Activated CD8-positive, alpha-beta memory T cell treated with anti-CD3 and anti-CD28 coated beads, Interleukin-2, amount 10 ng/mL, durations not matched to agents 7 days and 5 days (primary cell): ENCODE data around the gene ZYX. TPM values are rescaled to one million over a fixed set of nuclear protein-coding genes. Genes with fewer than 3 reads are reported as not detected.

Experiments
- ATAC-seq: fragments of 150-1000 bp; cut with Tn5 transposase; one replicate; pipeline ENCODE4 v1.10.0; 2021; ENCODE audit warnings: moderate library complexity
- CTCF ChIA-PET: fragments of 350-600 bp; sonication (Branson Sonifier 250); formaldehyde crosslinking; loops from one replicate; lab custom pipeline; 2021; ENCODE audit warnings: antibody characterized with exemption; lab: Charles Lee
- DNase-seq: peaks from one replicate; pipeline ENCODE4 v3.0.0-alpha.2; 2020
- H3K27ac Mint-ChIP-seq: one replicate; pipeline ENCODE4 v1.8.0; 2021; ENCODE audit warnings: mild to moderate bottlenecking, mixed read lengths
- H3K27me3 Mint-ChIP-seq: one replicate; pipeline ENCODE4 v1.8.0; 2021; ENCODE audit warnings: mixed read lengths
- H3K36me3 Mint-ChIP-seq: one replicate; pipeline ENCODE4 v1.8.0; 2021; ENCODE audit warnings: mild to moderate bottlenecking, mixed read lengths
- H3K4me1 Mint-ChIP-seq: one replicate; pipeline ENCODE4 v1.8.0; 2021; ENCODE audit warnings: mixed read lengths
- H3K4me3 Mint-ChIP-seq: one replicate; pipeline ENCODE4 v1.8.0; 2021; ENCODE audit warnings: mild to moderate bottlenecking, moderate library complexity, mixed read lengths
- H3K9me3 Mint-ChIP-seq: one replicate; pipeline ENCODE4 v1.8.0; 2022; ENCODE audit warnings: low read depth, mixed read lengths
- microRNA-seq: library from miRNA; unstranded; fragments of <30 nt; microRNA quantifications from one replicate; pipeline ENCODE4 v1.2.0, GENCODE V29; 2022
- total RNA-seq, 2 experiments: library from RNA; stranded (reverse); gene quantifications; one replicate each; pipeline ENCODE4 v1.2.3, GENCODE V29; 2021

Gene ZYX
- total RNA-seq, 2 experiments from 2014 or later, result 173 to 212 TPM

DNA sequence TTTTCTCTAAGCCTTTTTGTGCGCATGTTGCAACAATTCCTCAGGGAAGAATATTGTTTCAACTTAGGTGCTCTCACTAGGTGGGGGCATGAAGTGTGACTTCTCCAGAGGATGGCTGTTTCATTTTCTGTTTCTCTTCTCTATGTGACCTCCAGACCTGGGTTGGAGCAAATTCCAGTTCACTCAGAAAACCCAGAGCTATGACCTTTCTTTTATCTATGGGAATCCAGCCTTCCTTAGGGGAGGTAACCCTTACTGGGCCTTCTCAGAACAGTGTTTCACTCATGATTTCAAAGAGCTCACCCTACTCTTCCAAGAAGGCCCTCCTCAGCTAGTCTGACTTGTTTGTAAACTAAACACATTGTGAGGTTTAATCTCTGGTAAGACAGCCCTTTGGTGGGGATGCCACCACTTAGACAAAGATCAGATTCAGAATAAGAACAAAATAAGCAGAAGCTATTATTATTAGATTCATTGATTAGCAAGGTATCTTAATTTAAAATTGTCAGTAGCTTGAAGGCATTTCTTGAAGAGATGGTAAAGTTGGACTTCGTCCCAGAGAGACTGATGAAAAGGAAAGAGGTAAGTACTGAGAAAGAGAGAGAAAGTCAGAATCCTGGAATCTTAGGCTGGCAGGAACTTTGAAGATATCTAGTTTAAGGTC, 45.5 kb downstream of the ZYX start:
- CTCF ChIA-PET, result interaction anchor here (1.2 kb wide), 2 partner anchors 9 to 82 kb away, joined by 4 to 8 read pairs; no protein-coding TSS in a partner anchor
- H3K27me3 Mint-ChIP-seq, result peaks cover 7% of the 10 kb centered on the region
- H3K27ac Mint-ChIP-seq, result peak overlapping the region; percentile 48
- H3K4me3 Mint-ChIP-seq, result no peak overlapping the region
- peak; percentile 45 for ATAC-seq
- H3K9me3 Mint-ChIP-seq, result no peaks in the 10 kb centered on the region
- H3K4me1 Mint-ChIP-seq, result peaks cover 9% of the 10 kb centered on the region
- DNase-seq, result no peak
- peaks cover 2% of the 10 kb centered on the region for H3K36me3 Mint-ChIP-seq

GRCh38 chr7:143429770-143430698, 48.9 kb downstream of the ZYX start:
- DNase-seq (no peak), ATAC-seq (no peak)
- Mint-ChIP-seq H3K36me3 (peaks cover 2% of the 10 kb centered on the region), H3K4me1 (peaks cover 9% of the 10 kb centered on the region), H3K4me3 (no peak overlapping the region), H3K27ac (no peak overlapping the region), H3K27me3 (peaks cover 14% of the 10 kb centered on the region), H3K9me3 (no peaks in the 10 kb centered on the region)
- CTCF ChIA-PET, result interaction anchor here (1.4 kb wide), 1 partner anchor 190 kb away, joined by 3 read pairs; no protein-coding TSS in a partner anchor

DNA sequence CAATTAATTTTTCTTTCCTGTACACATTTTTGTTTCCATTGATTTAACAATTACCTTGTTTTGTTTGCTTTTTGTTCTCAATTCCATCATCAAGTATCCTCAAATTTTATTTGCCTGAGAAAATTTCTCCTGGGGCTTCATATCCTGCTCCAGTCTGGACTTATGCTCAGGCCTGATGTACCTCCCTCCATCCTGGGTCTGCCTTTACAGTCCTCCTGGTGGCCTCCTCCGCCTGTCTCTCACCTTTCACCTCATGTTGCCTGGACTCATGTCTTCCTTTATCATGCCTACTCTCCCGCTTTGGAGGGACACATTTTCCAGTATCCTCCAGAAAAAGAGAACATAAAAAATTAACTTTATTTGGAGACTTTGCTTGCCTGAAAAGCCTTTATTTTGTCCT, 50.0 kb downstream of the ZYX start:
- no peak overlapping the region for H3K27ac Mint-ChIP-seq
- ATAC-seq, result no peak
- CTCF ChIA-PET, result interaction anchor here (1.1 kb wide), 1 partner anchor 23 kb away, joined by 3 read pairs; the partner anchor contains the start of gene EPHA1
- H3K4me3 Mint-ChIP-seq, result no peak overlapping the region
- H3K36me3 Mint-ChIP-seq, result peaks cover 2% of the 10 kb centered on the region
- no peaks in the 10 kb centered on the region for H3K9me3 Mint-ChIP-seq
- peaks cover 8% of the 10 kb centered on the region for H3K4me1 Mint-ChIP-seq
- peaks cover 14% of the 10 kb centered on the region for H3K27me3 Mint-ChIP-seq
- no peak for DNase-seq

DNA sequence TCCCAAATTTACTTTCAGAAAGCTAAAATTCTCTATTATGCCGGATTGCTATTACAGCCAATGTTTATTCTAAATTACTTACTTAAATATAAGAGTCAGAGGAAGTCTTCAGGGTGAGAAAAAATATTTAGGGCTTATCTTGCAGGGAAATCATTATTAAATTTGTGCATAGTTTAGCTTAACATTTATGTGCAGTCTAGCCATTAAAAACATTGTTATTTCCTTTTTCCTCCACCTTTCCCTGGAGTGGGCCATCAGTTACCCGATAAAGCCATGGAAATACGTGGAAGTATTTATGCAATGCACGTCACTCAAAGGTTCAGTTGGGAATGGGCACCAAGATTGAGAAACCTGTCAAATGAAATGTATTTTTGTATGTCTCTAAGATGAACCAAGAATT, 52.6 kb downstream of the ZYX start:
- Mint-ChIP-seq H3K36me3 (peaks cover 2% of the 10 kb centered on the region), H3K27me3 (peaks cover 14% of the 10 kb centered on the region), H3K4me3 (no peak overlapping the region), H3K9me3 (no peaks in the 10 kb centered on the region), H3K4me1 (peaks cover 11% of the 10 kb centered on the region), H3K27ac (no peak overlapping the region)
- CTCF ChIA-PET, result interaction anchor here (1.4 kb wide), 1 partner anchor 11 kb away, joined by 3 read pairs; no protein-coding TSS in a partner anchor
- ATAC-seq (no peak), DNase-seq (no peak)

- Mint-ChIP-seq H3K4me3 (no peak overlapping the region), H3K9me3 (no peaks in the 10 kb centered on the region), H3K36me3 (peaks cover 1% of the 10 kb centered on the region), H3K27ac (no peak overlapping the region), H3K4me1 (peaks cover 11% of the 10 kb centered on the region), H3K27me3 (peaks cover 14% of the 10 kb centered on the region)
- no peak for DNase-seq
- CTCF ChIA-PET, result no interaction called here
- no peak for ATAC-seq
Measured at GRCh38 chr7:143434660-143435059, 53.5 kb downstream of the ZYX start.

DNA sequence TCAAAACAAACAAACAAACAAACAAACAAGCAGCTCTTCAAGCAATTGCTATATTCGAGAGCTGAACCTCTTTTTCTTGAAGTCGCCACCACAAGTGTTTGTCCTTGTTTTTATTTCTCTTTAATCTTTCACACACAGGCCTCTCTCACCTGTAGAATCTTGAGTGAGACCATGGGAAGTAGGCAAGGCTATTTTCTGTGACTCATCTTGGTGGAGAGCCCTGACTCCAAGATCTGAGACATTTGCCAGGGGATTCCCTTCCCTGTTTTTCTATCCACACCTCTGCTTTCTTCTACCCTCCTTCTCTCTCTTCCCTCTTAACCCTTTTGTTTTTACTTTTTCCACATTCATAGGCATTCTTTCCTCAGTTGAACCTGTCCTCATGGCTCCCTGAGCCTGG, 54.1 kb downstream of the ZYX start:
- CTCF ChIA-PET, result no interaction called here
- H3K27ac Mint-ChIP-seq, result no peak overlapping the region
- H3K4me1 Mint-ChIP-seq, result peaks cover 11% of the 10 kb centered on the region
- no peak for ATAC-seq
- H3K27me3 Mint-ChIP-seq, result peaks cover 9% of the 10 kb centered on the region
- DNase-seq, result no peak
- H3K4me3 Mint-ChIP-seq, result no peak overlapping the region
- H3K9me3 Mint-ChIP-seq, result no peaks in the 10 kb centered on the region
- H3K36me3 Mint-ChIP-seq, result no peaks in the 10 kb centered on the region

GRCh38 chr7:143436325-143436946, 55.3 kb downstream of the ZYX start:
- ATAC-seq (no peak), DNase-seq (no peak)
- Mint-ChIP-seq H3K4me1 (peaks cover 11% of the 10 kb centered on the region), H3K9me3 (no peaks in the 10 kb centered on the region), H3K27me3 (peaks cover 7% of the 10 kb centered on the region), H3K4me3 (no peak overlapping the region), H3K27ac (no peak overlapping the region), H3K36me3 (no peaks in the 10 kb centered on the region)
- CTCF ChIA-PET, result interaction anchor here (0.7 kb wide), 1 partner anchor 56 kb away, joined by 5 read pairs; no protein-coding TSS in a partner anchor

GRCh38 chr7:143437578-143437977, 56.4 kb downstream of the ZYX start:
- DNase-seq, result no peak
- Mint-ChIP-seq H3K4me1 (peaks cover 11% of the 10 kb centered on the region), H3K27ac (no peak overlapping the region), H3K36me3 (no peaks in the 10 kb centered on the region), H3K27me3 (peaks cover 5% of the 10 kb centered on the region), H3K4me3 (no peak overlapping the region), H3K9me3 (no peaks in the 10 kb centered on the region)
- no peak for ATAC-seq
- CTCF ChIA-PET, result no interaction called here

GRCh38 chr7:143439866-143440265, 58.7 kb downstream of the ZYX start:
- DNase-seq (no peak), ATAC-seq (no peak)
- Mint-ChIP-seq H3K4me1 (peaks cover 11% of the 10 kb centered on the region), H3K27me3 (no peaks in the 10 kb centered on the region), H3K36me3 (no peaks in the 10 kb centered on the region), H3K9me3 (no peaks in the 10 kb centered on the region), H3K27ac (no peak overlapping the region), H3K4me3 (no peak overlapping the region)
- CTCF ChIA-PET, result no interaction called here

Small RNAs within 50 kb of the gene (microRNA-seq; reads per million reads assigned to microRNA genes)
- not detected for gene MIR6892

Other genes with a start within 250 kb of the ZYX start
- not detected for gene PIP, start 249.3 kb upstream of the ZYX start, total RNA-seq
- not detected for gene TAS2R39, start 197.9 kb upstream of the ZYX start, total RNA-seq
- gene TAS2R40, start 159.3 kb upstream of the ZYX start, total RNA-seq, result not detected
- gene GSTK1, start 117.9 kb upstream of the ZYX start, total RNA-seq, result 100 to 1,000 TPM; 335 to 436 TPM
- 1 to 10 TPM in 1 of 2 experiments, under 1 TPM in 1; 0.41 to 1.7 TPM for gene TMEM139, start 96.4 kb upstream of the ZYX start, total RNA-seq
- gene CASP2, start 93.0 kb upstream of the ZYX start, total RNA-seq, result 100 to 1,000 TPM; 117 to 129 TPM
- under 1 TPM; 0.09 TPM for gene CLCN1, start 65.2 kb upstream of the ZYX start, total RNA-seq
- 1 to 10 TPM; 2.3 to 2.6 TPM for gene FAM131B, start 18.6 kb upstream of the ZYX start, total RNA-seq
- 1 to 10 TPM in 1 of 2 experiments, under 1 TPM in 1; 0.47 to 1.6 TPM for gene EPHA1, start 27.5 kb downstream of the ZYX start, total RNA-seq
- gene TAS2R60, start 62.1 kb downstream of the ZYX start, total RNA-seq, result not detected
- not detected for gene TAS2R41, start 96.5 kb downstream of the ZYX start, total RNA-seq
- gene CTAGE15, start 190.5 kb downstream of the ZYX start, total RNA-seq, result not detected
- 10 to 100 TPM; 20.8 to 24.6 TPM for gene TCAF2, start 239.6 kb downstream of the ZYX start, total RNA-seq